GM19025 (cell line): Measurements from ENCODE around the gene SNX21.

ENCODE experiments used
- ATAC-seq: cut with Tn5 transposase; IDR thresholded peaks from one replicate; pipeline ENCODE4 v1.9.1; 2021; ENCODE audit warnings: mild to moderate bottlenecking, low read depth, moderate library complexity; ENCODE audit not compliant: unreplicated experiment

Gene SNX21

GRCh38 chr20:45878076-45878761 is 44.6 kb downstream of the SNX21 start:
- no peak for ATAC-seq

- ATAC-seq = peak; percentile 98
These were observed 47.6 kb downstream of the SNX21 start, which contains the start of gene ZSWIM1 for GRCh38 chr20:45880988-45881788. Gene ZSWIM1, plus strand, starts transcription at chr20:45881227. Its CDS starts 1,366 bp downstream, at chr20:45882593.

- ATAC-seq = no peak
These were observed 49.0 kb downstream of the SNX21 start for GRCh38 chr20:45882469-45883099.

GRCh38 chr20:45883100-45883469 is 49.5 kb downstream of the SNX21 start:
- ATAC-seq = no peak

GRCh38 chr20:45886590-45887345 is 53.2 kb downstream of the SNX21 start:
- no peak for ATAC-seq

GRCh38 chr20:45887346-45887715 is 53.7 kb downstream of the SNX21 start, which contains the start of gene SPATA25:
Gene SPATA25, minus strand, starts transcription at chr20:45887622. Its CDS starts 32 bp downstream, at chr20:45887590.
- ATAC-seq = no peak

GRCh38 chr20:45888681-45889080 is 55.1 kb downstream of the SNX21 start:
- ATAC-seq = no peak

GRCh38 chr20:45890077-45890984 is 56.7 kb downstream of the SNX21 start:
- ATAC-seq = no peak

GRCh38 chr20:45890985-45891983 is 57.7 kb downstream of the SNX21 start, which contains the start of the genes CTSA and NEURL2:
Gene CTSA, plus strand, starts transcription at chr20:45891335. Its CDS starts 234 bp downstream, at chr20:45891569.
Gene NEURL2, minus strand, starts transcription at chr20:45891208. Its CDS starts 217 bp downstream, at chr20:45890991.
- peak; percentile 68 for ATAC-seq

- ATAC-seq = no peak
These were observed 58.6 kb downstream of the SNX21 start for GRCh38 chr20:45892049-45892825.
